SU-DHL-6 (cell line): ENCODE results near the gene TAF11L14.

Experiments
- H2AFZ ChIP-seq: fragments of 200-600 bp; sonication (generic); 2 replicates; pipeline ENCODE4 v1.6.1; 2014; ENCODE audit warnings: low read depth, mild to moderate bottlenecking, moderate library complexity, mixed read lengths, antibody characterized with exemption, low read length; ENCODE audit not compliant: severe bottlenecking
- H3F3A ChIP-seq: fragments of 200-600 bp; shearing (Covaris generic); 2 replicates; pipeline ENCODE4 v1.6.0; 2016; ENCODE audit warnings: antibody characterized with exemption, mild to moderate bottlenecking; ENCODE audit not compliant: insufficient read depth
- H3K27ac ChIP-seq: fragments of 200-600 bp; sonication (generic); 2 replicates; pipeline ENCODE4 v1.5.1; 2016; ENCODE audit warnings: low read depth, mild to moderate bottlenecking, low read length, moderate library complexity, mixed read lengths
- H3K27me3 ChIP-seq: fragments of 200-600 bp; sonication (generic), shearing (Covaris generic); 2 replicates; pipeline ENCODE4 v1.6.0; 2014; ENCODE audit warnings: mild to moderate bottlenecking, low read length
- H3K36me3 ChIP-seq: fragments of 200-600 bp; sonication (generic); 2 replicates; pipeline ENCODE4 v1.6.1; 2014; ENCODE audit warnings: mild to moderate bottlenecking, low read length, mixed read lengths
- H3K4me2 ChIP-seq: fragments of 300-600, 200-600 bp; shearing (Covaris generic), sonication (generic); 2 replicates; pipeline ENCODE4 v1.6.0; 2014; ENCODE audit warnings: low read length, low read depth, mild to moderate bottlenecking; ENCODE audit not compliant: poor library complexity, severe bottlenecking
- H3K4me3 ChIP-seq: fragments of 200-600 bp; sonication (generic); 2 replicates; pipeline ENCODE4 v1.5.1; 2014; ENCODE audit warnings: antibody characterized with exemption, low read length, mild to moderate bottlenecking, mixed read lengths; ENCODE audit not compliant: insufficient read depth, poor library complexity, severe bottlenecking
- H3K79me2 ChIP-seq: fragments of 200-600 bp; sonication (generic); 2 replicates; pipeline ENCODE4 v1.6.1; 2014; ENCODE audit warnings: mild to moderate bottlenecking, low read length, moderate library complexity; ENCODE audit not compliant: insufficient read depth
- H3K9ac ChIP-seq: fragments of 200-600 bp; sonication (generic); 2 replicates; pipeline ENCODE4 v1.7.0; 2014; ENCODE audit warnings: mild to moderate bottlenecking, low read length
- H3K9me2 ChIP-seq: fragments of 200-600 bp; sonication (generic); replicated peaks from 2 replicates; pipeline ENCODE4 v1.6.1; 2014; ENCODE audit warnings: low read length; ENCODE audit not compliant: insufficient read depth
- H3K9me3 ChIP-seq: fragments of 200-600 bp; sonication (generic); 2 replicates; pipeline ENCODE4 v1.6.1; 2014; ENCODE audit warnings: low read length, mixed read lengths; ENCODE audit not compliant: insufficient read depth
- H4K20me1 ChIP-seq: fragments of 200-600 bp; sonication (generic); 2 replicates; pipeline ENCODE4 v1.6.1; 2014; ENCODE audit warnings: low read depth, mild to moderate bottlenecking, antibody characterized with exemption, low read length, moderate library complexity, mixed read lengths
- CTCF ChIP-seq: fragments of 200-600 bp; sonication (generic); IDR thresholded peaks from one replicate; pipeline ENCODE4 v1.5.1; 2017; ENCODE audit warnings: antibody characterized with exemption, mild to moderate bottlenecking, low read length, moderate library complexity; ENCODE audit not compliant: insufficient read depth, poor library complexity, severe bottlenecking
- EZH2phosphoT487 ChIP-seq: fragments of 200-600 bp; sonication (generic), shearing (Covaris generic); conservative IDR thresholded peaks from 2 replicates; pipeline ENCODE4 v1.6.1; 2018; ENCODE audit warnings: mild to moderate bottlenecking, antibody characterized with exemption, low read length, moderate library complexity, mixed read lengths

Gene TAF11L14

DNA sequence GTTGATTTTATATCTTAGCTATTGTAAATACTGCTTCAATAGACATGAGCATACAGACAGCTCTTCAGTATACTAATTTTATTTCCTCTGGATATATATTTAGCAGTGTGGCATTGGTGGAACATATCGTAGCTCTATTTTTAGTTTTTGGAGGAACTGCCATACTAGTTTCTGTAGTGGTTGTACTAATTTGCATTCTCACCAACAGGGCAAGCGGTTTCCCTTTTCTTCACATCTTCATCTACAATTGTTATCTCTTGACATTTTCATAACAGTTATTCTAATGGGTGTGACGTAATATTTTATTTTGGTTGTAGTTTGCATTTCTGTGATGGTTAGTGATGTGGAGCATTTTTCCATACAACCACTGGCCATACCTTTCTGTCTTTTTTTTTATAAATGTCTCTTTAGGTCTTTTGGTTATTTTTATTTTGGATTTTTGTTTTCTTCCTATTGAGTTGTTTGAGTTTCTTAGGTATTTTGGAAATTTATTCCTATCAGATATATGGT, 32.5 kb downstream of the TAF11L14 start:
- Histone ChIP-seq H3K9me2 (no peaks in the 10 kb centered on the region), H3K27me3 (no peaks in the 10 kb centered on the region), H3K9ac (no peak overlapping the region), H3K9me3 (peaks cover 4% of the 10 kb centered on the region; the same call in 1 of the 2 replicates), H3K79me2 (no peaks in the 10 kb centered on the region), H3K4me3 (no peak overlapping the region), H3K27ac (peak overlapping the region; percentile 22), H3F3A (no peaks in the 10 kb centered on the region), H3K36me3 (no peaks in the 10 kb centered on the region), H4K20me1 (no peaks in the 10 kb centered on the region), H2AFZ (no peak overlapping the region), H3K4me2 (peak overlapping the region; percentile 6)
- TF ChIP-seq EZH2phosphoT487, result no peak
- no peak for TF ChIP-seq CTCF

GRCh38 chr5:17670353-17670752, 36.1 kb downstream of the TAF11L14 start:
- TF ChIP-seq CTCF (no peak), EZH2phosphoT487 (no peak)
- Histone ChIP-seq H3K27ac (no peak overlapping the region), H4K20me1 (no peaks in the 10 kb centered on the region), H3K9me2 (no peaks in the 10 kb centered on the region), H3K4me2 (no peak overlapping the region), H3K27me3 (no peaks in the 10 kb centered on the region), H3K79me2 (no peaks in the 10 kb centered on the region), H3K9ac (no peak overlapping the region), H3K36me3 (no peaks in the 10 kb centered on the region), H3K4me3 (no peak overlapping the region), H3K9me3 (peaks cover 4% of the 10 kb centered on the region; the same call in 1 of the 2 replicates), H3F3A (no peaks in the 10 kb centered on the region), H2AFZ (no peak overlapping the region)

DNA sequence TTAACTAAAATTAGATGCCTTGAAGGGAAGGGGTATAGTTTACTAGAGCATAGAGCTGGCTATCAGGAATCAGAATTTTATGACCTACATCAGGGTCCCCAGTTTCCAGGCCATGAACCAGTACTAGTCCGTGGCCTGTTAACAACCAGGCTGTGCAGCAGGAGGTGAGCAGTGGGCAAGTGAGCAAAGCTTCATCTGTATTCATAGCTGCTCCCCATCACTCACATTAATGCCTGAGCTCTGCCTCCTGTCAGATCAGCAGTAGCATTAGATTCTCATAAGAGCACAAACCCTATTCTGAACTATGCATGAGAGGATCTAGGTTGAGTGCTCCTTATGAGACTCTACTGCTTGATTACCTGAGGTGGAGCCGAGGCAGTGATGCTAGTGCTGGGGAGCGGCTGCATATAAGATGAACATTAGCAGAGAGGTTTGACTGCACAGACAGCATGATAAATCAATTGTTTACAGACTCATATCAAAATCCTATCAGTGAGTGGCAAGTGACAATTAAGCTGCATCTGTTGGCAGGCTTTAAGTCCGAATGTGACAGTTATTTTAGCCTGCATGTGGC, 44.6 kb downstream of the TAF11L14 start:
- Histone ChIP-seq H3K4me3 (no peak overlapping the region), H4K20me1 (no peaks in the 10 kb centered on the region), H3K9me2 (no peaks in the 10 kb centered on the region)

More for the DNA sequence above, 44.6 kb downstream of the TAF11L14 start:
- no peaks in the 10 kb centered on the region for H3K79me2 ChIP-seq
- H3K27ac ChIP-seq, result no peak overlapping the region
- H3K9me3 ChIP-seq, result no peaks in the 10 kb centered on the region
- no peak for TF ChIP-seq EZH2phosphoT487
- no peak for TF ChIP-seq CTCF
- H3K9ac ChIP-seq, result no peak overlapping the region
- H2AFZ ChIP-seq, result no peak overlapping the region
- H3K4me2 ChIP-seq, result no peak overlapping the region
- H3K36me3 ChIP-seq, result no peaks in the 10 kb centered on the region
- no peaks in the 10 kb centered on the region for H3F3A ChIP-seq
- H3K27me3 ChIP-seq, result no peaks in the 10 kb centered on the region
